B cell (primary cell): ENCODE data around the gene PAM. TPM values are rescaled to one million over a fixed set of nuclear protein-coding genes. Genes with fewer than 3 reads are reported as not detected.

Experiments
- ATAC-seq: fragments of 200-7000 bp; cut with Tn5 transposase; one replicate; pipeline ENCODE4 v1.10.0; 2021; ENCODE audit warnings: low read depth, mild to moderate bottlenecking, moderate number of reproducible peaks, moderate library complexity
- CTCF ChIA-PET: fragments of 350-600 bp; sonication (Branson Sonifier 250); formaldehyde crosslinking; loops from one replicate; lab custom pipeline; 2021; ENCODE audit warnings: antibody characterized with exemption, inconsistent platforms; lab: Charles Lee
- POLR2A ChIA-PET: fragments of 350-600 bp; sonication (Branson Sonifier 250); formaldehyde crosslinking; loops from one replicate; lab custom pipeline; 2021; ENCODE audit warnings: antibody characterized with exemption; lab: Charles Lee
- DNase-seq: peaks from one replicate; pipeline ENCODE4 v3.0.0; 2013
- H2AFZ ChIP-seq: 2 replicates; pipeline ENCODE4 v1.6.1; 2012; ENCODE audit warnings: mild to moderate bottlenecking, low read depth, low read length; ENCODE audit not compliant: insufficient read depth, poor library complexity, severe bottlenecking
- H3K27ac ChIP-seq, 2 donors: 1 replicate in 1 of 2; 2 replicates in 1 of 2; pipeline ENCODE4 v1.5.1; 2012 to 2013; ENCODE audit warnings: low read length in 2 of 2, mild to moderate bottlenecking in 2 of 2, moderate library complexity in 1 of 2
- H3K27me3 ChIP-seq, 4 experiments: fragments of 200-600 bp in 1 of 4; sonication (generic) in 1 of 4; replicated peaks in 1 of 4; 1 replicate in 2 of 4; 2 replicates in 2 of 4; pipeline versions ENCODE4 v1.6.1 to v1.7.0; 2013 to 2016; ENCODE audit warnings: low read length in 3 of 4, mild to moderate bottlenecking in 2 of 4, mixed read lengths in 1 of 4, moderate library complexity in 1 of 4; ENCODE audit not compliant: insufficient read depth in 4 of 4, control insufficient read depth in 3 of 4; ENCODE audit errors: control extremely low read depth in 1 of 4
- H3K36me3 ChIP-seq, 2 experiments: replicated peaks in 1 of 2; 1 replicate in 1 of 2; 2 replicates in 1 of 2; pipeline versions ENCODE4 v1.6.1 to v1.7.1; 2013; ENCODE audit warnings: low read length in 1 of 2; ENCODE audit not compliant: insufficient read depth in 2 of 2, control insufficient read depth in 1 of 2; ENCODE audit errors: control extremely low read depth in 1 of 2, extremely low read depth in 1 of 2
- H3K4me1 ChIP-seq, 2 donors: fragments of 200-600 bp in 1 of 2; sonication (generic) in 1 of 2; 1 replicate in 1 of 2; 2 replicates in 1 of 2; pipeline versions ENCODE4 v1.5.1 to v1.6.1; 2013 to 2017; ENCODE audit warnings: low read length in 2 of 2; ENCODE audit not compliant: control insufficient read depth in 2 of 2, insufficient read depth in 2 of 2
- H3K4me2 ChIP-seq: replicated peaks from 2 replicates; pipeline ENCODE3; 2012; ENCODE audit warnings: mild to moderate bottlenecking, low read depth, low read length; ENCODE audit not compliant: poor library complexity, severe bottlenecking
- H3K4me3 ChIP-seq, 5 experiments: fragments of 200-600 bp in 1 of 5; sonication (generic) in 1 of 5; 1 replicate in 3 of 5; 2 replicates in 2 of 5; pipeline versions ENCODE4 v1.5.1 to v1.7.0; 2011 to 2016; ENCODE audit warnings: low read length in 4 of 5, mild to moderate bottlenecking in 4 of 5, low read depth in 2 of 5, control low read depth in 1 of 5, moderate library complexity in 1 of 5; ENCODE audit not compliant: insufficient read depth in 1 of 5; ENCODE audit errors: control extremely low read depth in 1 of 5, extremely low read depth in 1 of 5
- H3K79me2 ChIP-seq: fragments of 200-600 bp; sonication (generic); one replicate; pipeline ENCODE4 v1.6.0; 2016; ENCODE audit warnings: low read length; ENCODE audit not compliant: control insufficient read depth, insufficient read depth
- H3K9ac ChIP-seq: fragments of 200-600 bp; sonication (generic); 2 replicates; pipeline ENCODE4 v1.6.1; 2017; ENCODE audit warnings: mild to moderate bottlenecking, low read length, moderate library complexity
- H3K9me3 ChIP-seq, 3 donors: one replicate each; pipeline versions ENCODE4 v1.6.1 to v1.7.1; 2013; ENCODE audit warnings: low read length in 2 of 3; ENCODE audit not compliant: control insufficient read depth in 2 of 3, insufficient read depth in 1 of 3; ENCODE audit errors: control extremely low read depth in 1 of 3
- H4K20me1 ChIP-seq: 2 replicates; pipeline ENCODE4 v1.6.0; 2012; ENCODE audit warnings: mild to moderate bottlenecking, low read length; ENCODE audit not compliant: insufficient read depth, control insufficient read depth, poor library complexity, severe bottlenecking
- H3K27ac Mint-ChIP-seq: one replicate; pipeline ENCODE4 v1.8.0; 2021; ENCODE audit warnings: mixed read lengths
- H3K27me3 Mint-ChIP-seq: one replicate; pipeline ENCODE4 v1.8.0; 2021; ENCODE audit warnings: mixed read lengths
- H3K4me1 Mint-ChIP-seq: one replicate; pipeline ENCODE4 v1.8.0; 2021; ENCODE audit warnings: mixed read lengths
- H3K4me3 Mint-ChIP-seq: one replicate; pipeline ENCODE4 v1.8.0; 2021; ENCODE audit warnings: mixed read lengths
- H3K9me3 Mint-ChIP-seq: one replicate; pipeline ENCODE4 v1.8.0; 2022; ENCODE audit warnings: mixed read lengths; ENCODE audit not compliant: insufficient read depth
- EZH2 ChIP-seq: IDR thresholded peaks from 2 replicates; pipeline ENCODE4 v1.6.1; 2012; ENCODE audit warnings: borderline replicate concordance, low read depth, mild to moderate bottlenecking, moderate library complexity, low read length; ENCODE audit not compliant: insufficient read depth, poor library complexity, severe bottlenecking
- WGBS: methylation state at CpG from one replicate; pipeline ENCODE4 v1.1.5; 2013; ENCODE audit warnings: missing lambda C conversion rate; ENCODE audit not compliant: insufficient coverage; 5-methylcytosine and 5-hydroxymethylcytosine counted together
- intact Hi-C: fragments of 100-400 bp; cut with micrococcal nuclease; formaldehyde crosslinking; loops from one replicate; pipeline ENCODE4 v1.10.0; 2022
- polyA plus RNA-seq: library from polyadenylated mRNA; depleted of rRNA; stranded (reverse); fragments of >200 nt; gene quantifications from 2 replicates; pipeline ENCODE4 v1.2.3, GENCODE V29; 2012
- total RNA-seq, 2 donors: library from RNA; stranded (reverse); fragments of 120-200 nt in 1 of 2; gene quantifications; 1 replicate in 1 of 2; 2 replicates in 1 of 2; pipeline versions ENCODE4 v1.2.3 to v1.2.4, GENCODE V29; 2013 to 2022
- TF ChIP-seq, protein P1 (sequence below): fragments of 200-600 bp; IDR thresholded peaks from one replicate; pipeline ENCODE4 v1.8.0; 2022; ENCODE audit warnings: antibody characterized with exemption, mild to moderate bottlenecking

The PAM gene
- total and polyA plus RNA-seq, 2 donors (not counting 1 experiment from before 2014, with no cell fraction given): 1.00 to 34.8 TPM

DNA sequence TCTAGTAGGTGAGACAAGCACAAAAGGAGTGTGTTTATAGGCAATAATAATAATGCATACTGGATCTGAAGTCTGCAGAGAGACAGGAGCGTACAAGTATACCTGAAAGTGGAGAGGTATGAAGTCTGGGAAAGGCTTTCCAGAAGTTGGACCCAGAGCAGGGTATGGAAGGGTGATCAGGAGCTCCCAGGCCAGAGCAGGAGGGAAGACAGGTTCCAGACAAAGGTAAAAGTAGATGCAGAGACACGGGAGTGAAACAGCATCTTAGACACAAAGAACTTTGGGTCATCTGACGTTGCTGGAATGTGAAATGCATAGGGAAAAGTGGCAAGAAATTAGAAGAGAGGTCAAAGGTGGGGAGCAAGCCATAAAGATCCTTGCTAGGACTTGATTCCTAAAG lies 175.1 kb downstream of the PAM start:
- H3K9ac ChIP-seq: no peak overlapping the region
- H3K4me2 ChIP-seq: no peak overlapping the region
- Mint-ChIP-seq H3K9me3 (no peaks in the 10 kb centered on the region), H3K27ac (no peak overlapping the region), H3K27me3 (no peaks in the 10 kb centered on the region), H3K4me3 (no peak overlapping the region), H3K4me1 (no peaks in the 10 kb centered on the region)
- no peak for ATAC-seq
- intact Hi-C loops: no loop called here
- no peaks in the 10 kb centered on the region for H4K20me1 ChIP-seq
- no peaks in the 10 kb centered on the region for H3K9me3 ChIP-seq
- H2AFZ ChIP-seq: no peak overlapping the region
- no peak overlapping the region for H3K4me3 ChIP-seq
- H3K4me1 ChIP-seq: no peaks in the 10 kb centered on the region
- 89% methylated on average over 3 of the region's 3 CpGs for WGBS
- no peak for TF ChIP-seq EZH2
- TF ChIP-seq, protein P1, sequence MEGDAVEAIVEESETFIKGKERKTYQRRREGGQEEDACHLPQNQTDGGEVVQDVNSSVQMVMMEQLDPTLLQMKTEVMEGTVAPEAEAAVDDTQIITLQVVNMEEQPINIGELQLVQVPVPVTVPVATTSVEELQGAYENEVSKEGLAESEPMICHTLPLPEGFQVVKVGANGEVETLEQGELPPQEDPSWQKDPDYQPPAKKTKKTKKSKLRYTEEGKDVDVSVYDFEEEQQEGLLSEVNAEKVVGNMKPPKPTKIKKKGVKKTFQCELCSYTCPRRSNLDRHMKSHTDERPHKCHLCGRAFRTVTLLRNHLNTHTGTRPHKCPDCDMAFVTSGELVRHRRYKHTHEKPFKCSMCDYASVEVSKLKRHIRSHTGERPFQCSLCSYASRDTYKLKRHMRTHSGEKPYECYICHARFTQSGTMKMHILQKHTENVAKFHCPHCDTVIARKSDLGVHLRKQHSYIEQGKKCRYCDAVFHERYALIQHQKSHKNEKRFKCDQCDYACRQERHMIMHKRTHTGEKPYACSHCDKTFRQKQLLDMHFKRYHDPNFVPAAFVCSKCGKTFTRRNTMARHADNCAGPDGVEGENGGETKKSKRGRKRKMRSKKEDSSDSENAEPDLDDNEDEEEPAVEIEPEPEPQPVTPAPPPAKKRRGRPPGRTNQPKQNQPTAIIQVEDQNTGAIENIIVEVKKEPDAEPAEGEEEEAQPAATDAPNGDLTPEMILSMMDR: no peak
- ChIA-PET CTCF (no interaction called here), POLR2A (no interaction called here)
- H3K27ac ChIP-seq: no peak overlapping the region
- H3K36me3 ChIP-seq: no peaks in the 10 kb centered on the region
- DNase-seq: no peak
- no peaks in the 10 kb centered on the region for H3K27me3 ChIP-seq
- H3K79me2 ChIP-seq: no peaks in the 10 kb centered on the region

DNA sequence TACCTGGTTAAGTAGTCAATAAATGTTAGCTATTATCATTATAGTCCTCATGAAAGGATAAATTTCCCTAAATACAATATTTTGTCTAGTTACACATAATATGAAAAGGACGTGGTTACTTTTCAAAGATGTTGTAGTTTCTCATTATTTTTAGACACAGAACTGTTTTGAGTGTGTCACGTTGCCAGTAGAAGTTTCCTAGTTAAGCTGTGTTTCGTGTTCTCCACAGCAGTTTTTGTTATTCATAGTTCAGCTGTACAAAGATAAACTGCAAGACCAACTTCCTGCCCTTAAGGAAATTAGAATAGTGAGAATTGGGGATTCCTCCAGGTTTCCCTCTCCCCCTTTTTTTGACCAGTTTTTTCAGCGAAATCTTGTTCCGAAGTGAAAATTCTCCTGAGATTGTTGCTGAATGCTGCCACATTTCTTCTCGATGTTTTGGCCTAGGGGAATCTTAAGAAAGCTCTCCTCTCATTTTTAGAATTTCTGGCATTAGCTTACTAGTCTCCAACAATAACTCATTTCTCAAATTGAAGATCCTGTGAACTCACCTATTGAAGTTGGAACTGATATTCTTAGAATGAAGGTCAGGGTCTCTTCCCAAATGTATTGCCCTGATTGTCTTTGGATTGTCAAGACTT lies 176.1 kb downstream of the PAM start:
- H3K4me3 ChIP-seq: no peak overlapping the region
- H3K27me3 ChIP-seq: no peaks in the 10 kb centered on the region
- no peak overlapping the region for H2AFZ ChIP-seq
- Mint-ChIP-seq H3K27me3 (no peaks in the 10 kb centered on the region), H3K4me1 (no peaks in the 10 kb centered on the region), H3K4me3 (no peak overlapping the region), H3K27ac (no peak overlapping the region), H3K9me3 (no peaks in the 10 kb centered on the region)
- H3K4me2 ChIP-seq: no peak overlapping the region
- no peak overlapping the region for H3K27ac ChIP-seq
- no peaks in the 10 kb centered on the region for H3K4me1 ChIP-seq
- no peaks in the 10 kb centered on the region for H3K36me3 ChIP-seq
- no peak for DNase-seq
- intact Hi-C loops: no loop called here
- POLR2A ChIA-PET: no interaction called here
- TF ChIP-seq, protein P1: no peak
- TF ChIP-seq EZH2: no peak
- H4K20me1 ChIP-seq: no peaks in the 10 kb centered on the region
- no peak overlapping the region for H3K9ac ChIP-seq
- no peaks in the 10 kb centered on the region for H3K9me3 ChIP-seq
- CTCF ChIA-PET: interaction anchor here (1.1 kb wide), 1 partner anchor 10 kb away, joined by 3 read pairs; no protein-coding TSS in a partner anchor
- ATAC-seq: no peak
- no peaks in the 10 kb centered on the region for H3K79me2 ChIP-seq
- WGBS: no CpG with 5 or more reads among the region's 6 CpGs
